Left lung (tissue), 10 donors: ENCODE results near the gene CYCS. TPM values are rescaled to one million over a fixed set of nuclear protein-coding genes. Genes with fewer than 3 reads are reported as not detected.

Experiments used
- ATAC-seq: fragments of 200-7000 bp; cut with Tn5 transposase; one replicate; pipeline ENCODE4 v1.9.1; 2020; ENCODE audit warnings: moderate library complexity
- DNase-seq, 4 donors: peaks; one replicate each; pipeline ENCODE4 v3.0.0-alpha.2; 2013 to 2020
- H3K27ac ChIP-seq, 2 donors: fragments of 200-600 bp; sonication (generic) in 1 of 2; one replicate each; pipeline versions ENCODE4 v1.5.0 to v1.8.0; 2020 to 2021
- H3K27me3 ChIP-seq, 2 donors: fragments of 200-600 bp; sonication (generic) in 1 of 2; one replicate each; pipeline versions ENCODE4 v1.5.0 to v1.8.0; 2020 to 2021
- H3K36me3 ChIP-seq, 2 donors: fragments of 200-600 bp; sonication (generic) in 1 of 2; one replicate each; pipeline versions ENCODE4 v1.5.0 to v1.8.0; 2020 to 2021
- H3K4me1 ChIP-seq, 2 donors: fragments of 200-600 bp; one replicate each; pipeline ENCODE4 v1.8.0; 2021
- H3K4me3 ChIP-seq, 2 donors: fragments of 200-600 bp; sonication (generic) in 1 of 2; one replicate each; pipeline versions ENCODE4 v1.5.0 to v1.8.0; 2020 to 2021; ENCODE audit warnings: mild to moderate bottlenecking in 1 of 2
- H3K9me3 ChIP-seq, 2 donors: fragments of 200-600 bp; sonication (generic) in 1 of 2; one replicate each; pipeline versions ENCODE4 v1.5.0 to v1.8.0; 2020 to 2021
- CTCF ChIP-seq, 2 donors: fragments of 200-600 bp; sonication (generic) in 1 of 2; IDR thresholded peaks; one replicate each; pipeline versions ENCODE4 v1.5.0 to v1.8.0; 2021; ENCODE audit warnings: antibody characterized with exemption in 2 of 2
- intact Hi-C, 2 donors: fragments of 100-400 bp; cut with DNase I; formaldehyde crosslinking; loops; one replicate each; pipeline versions ENCODE4 v1.11.2 to v1.14.2; 2022
- polyA plus RNA-seq, 6 donors: library from polyadenylated mRNA; unstranded; fragments of 120-200 nt; gene quantifications; one replicate each; pipeline ENCODE4 v1.2.1, GENCODE V29; 2013; ENCODE audit not compliant: insufficient read length in 6 of 6
- total RNA-seq, 2 donors: library from RNA; stranded (reverse); fragmentation: NEBNext Ultra II Directional; extraction: Animal tissue kit (Norgen Biotek cat#: 25700); gene quantifications; one replicate each; pipeline ENCODE4 v1.2.1, GENCODE V29; 2021
- donor health status: DM: no; HTN: yes; CAD: no.
- donor health status: DM: no; HTN: no; CAD: no.

CYCS gene
- total and polyA plus RNA-seq, 8 donors, result 60.4 to 106 (median 69.6) TPM

GRCh38 chr7:25098096-25099046, 26.7 kb downstream of the CYCS start:
- Histone ChIP-seq H3K27me3 (no peaks in the 10 kb centered on the region), H3K36me3 (no peaks in the 10 kb centered on the region), H3K4me3 (no peak overlapping the region), H3K27ac (no peak overlapping the region), H3K4me1 (no peaks in the 10 kb centered on the region), H3K9me3 (no peaks in the 10 kb centered on the region)
- ATAC-seq, result peak; percentile 84
- intact Hi-C loops, result no loop called here
- peak in 3 of 4 donors; percentile 28 to 60 (median 58) for DNase-seq
- peak; percentile 81 to 90 for TF ChIP-seq CTCF (IDR thresholded peaks at IDR 0.05)

GRCh38 chr7:25095516-25096345, 29.3 kb downstream of the CYCS start:
- intact Hi-C loops, result no loop called here
- H3K4me3 ChIP-seq, result no peak overlapping the region
- no peak for ATAC-seq

GRCh38 chr7:25093268-25093826, 31.7 kb downstream of the CYCS start:
- Histone ChIP-seq H3K27ac (no peak overlapping the region), H3K27me3 (no peaks in the 10 kb centered on the region), H3K9me3 (no peaks in the 10 kb centered on the region), H3K4me1 (no peaks in the 10 kb centered on the region), H3K4me3 (no peak overlapping the region), H3K36me3 (no peaks in the 10 kb centered on the region)
- DNase-seq, result peak; percentile 30 to 90 (median 66)
- TF ChIP-seq CTCF (IDR thresholded peaks at IDR 0.05), result peak; percentile 67 to 71
- intact Hi-C loops, result no loop called here
- peak; percentile 95 for ATAC-seq

More at GRCh38 chr7:25095516-25096345, 29.3 kb downstream of the CYCS start:
- no peaks in the 10 kb centered on the region for H3K4me1 ChIP-seq
- H3K27ac ChIP-seq, result no peak overlapping the region
- TF ChIP-seq CTCF (IDR thresholded peaks at IDR 0.05), result no peak
- no peaks in the 10 kb centered on the region for H3K9me3 ChIP-seq
- no peaks in the 10 kb centered on the region for H3K27me3 ChIP-seq
- no peak for DNase-seq
- no peaks in the 10 kb centered on the region for H3K36me3 ChIP-seq

- H3K27ac ChIP-seq, result no peak overlapping the region
- no peaks in the 10 kb centered on the region for H3K9me3 ChIP-seq
- TF ChIP-seq CTCF (IDR thresholded peaks at IDR 0.05), result no peak
- H3K27me3 ChIP-seq, result no peaks in the 10 kb centered on the region
- no peaks in the 10 kb centered on the region for H3K4me1 ChIP-seq
- H3K4me3 ChIP-seq, result no peak overlapping the region
- DNase-seq (no peak), ATAC-seq (no peak)
- intact Hi-C loops, result no loop called here
- no peaks in the 10 kb centered on the region for H3K36me3 ChIP-seq
Measured at GRCh38 chr7:25091779-25092178, 33.3 kb downstream of the CYCS start.
